Thyroid gland (tissue), 4 donors: Measurements from ENCODE around the gene ADGRE3.

Experiments used
- POLR2A ChIP-seq, 2 donors: fragments of 450-650 bp; IDR thresholded peaks; one replicate each; pipeline ENCODE4 v1.6.1; 2017; ENCODE audit warnings: antibody characterized with exemption in 2 of 2, mild to moderate bottlenecking in 2 of 2, moderate library complexity in 1 of 2
- TF ChIP-seq, protein P1 (sequence below), 6 experiments: fragments of 200-600 bp in 3 of 6; fragments of 450-650 bp in 3 of 6; sonication (generic) in 3 of 6; IDR thresholded peaks; one replicate each; pipeline ENCODE4 v1.5.1; 2016 to 2019; ENCODE audit warnings: antibody characterized with exemption in 6 of 6, mild to moderate bottlenecking in 2 of 6, inconsistent platforms in 1 of 6, moderate library complexity in 1 of 6

DNA sequence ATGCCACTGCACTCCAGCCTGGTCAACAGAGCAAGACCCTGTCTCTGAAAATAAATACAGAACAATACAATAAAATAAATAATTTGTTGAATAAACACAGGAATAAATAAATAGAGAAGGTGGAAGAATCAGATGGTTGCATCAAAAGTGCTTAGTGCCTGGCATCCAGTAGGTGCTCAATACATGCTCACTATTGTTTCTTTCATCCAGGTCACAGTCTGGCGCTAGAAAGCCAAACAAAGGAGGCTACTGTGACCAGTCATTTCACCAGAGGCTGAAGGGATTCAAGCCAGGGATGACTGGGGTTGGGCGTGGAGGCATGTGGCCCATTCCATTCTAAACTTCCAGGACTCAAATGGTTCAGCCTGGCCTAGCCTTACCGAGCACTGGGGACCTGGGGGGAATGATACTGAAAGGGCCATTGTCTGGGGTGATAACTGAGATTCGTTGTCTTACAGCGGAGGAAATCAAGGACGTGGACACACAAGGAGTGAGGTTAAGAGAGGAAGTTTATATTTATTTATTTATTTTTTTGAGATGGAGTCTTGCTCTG lies 99.1 kb downstream of the ADGRE3 start:
- TF ChIP-seq, protein P1, sequence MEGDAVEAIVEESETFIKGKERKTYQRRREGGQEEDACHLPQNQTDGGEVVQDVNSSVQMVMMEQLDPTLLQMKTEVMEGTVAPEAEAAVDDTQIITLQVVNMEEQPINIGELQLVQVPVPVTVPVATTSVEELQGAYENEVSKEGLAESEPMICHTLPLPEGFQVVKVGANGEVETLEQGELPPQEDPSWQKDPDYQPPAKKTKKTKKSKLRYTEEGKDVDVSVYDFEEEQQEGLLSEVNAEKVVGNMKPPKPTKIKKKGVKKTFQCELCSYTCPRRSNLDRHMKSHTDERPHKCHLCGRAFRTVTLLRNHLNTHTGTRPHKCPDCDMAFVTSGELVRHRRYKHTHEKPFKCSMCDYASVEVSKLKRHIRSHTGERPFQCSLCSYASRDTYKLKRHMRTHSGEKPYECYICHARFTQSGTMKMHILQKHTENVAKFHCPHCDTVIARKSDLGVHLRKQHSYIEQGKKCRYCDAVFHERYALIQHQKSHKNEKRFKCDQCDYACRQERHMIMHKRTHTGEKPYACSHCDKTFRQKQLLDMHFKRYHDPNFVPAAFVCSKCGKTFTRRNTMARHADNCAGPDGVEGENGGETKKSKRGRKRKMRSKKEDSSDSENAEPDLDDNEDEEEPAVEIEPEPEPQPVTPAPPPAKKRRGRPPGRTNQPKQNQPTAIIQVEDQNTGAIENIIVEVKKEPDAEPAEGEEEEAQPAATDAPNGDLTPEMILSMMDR (IDR thresholded peaks at IDR 0.05), result no peak
- TF ChIP-seq POLR2A (IDR thresholded peaks at IDR 0.05), result no peak
